Articular chondrocyte of knee joint (primary cell): Measurements from ENCODE around the gene EYA2. TPM values are rescaled to one million over a fixed set of nuclear protein-coding genes. Genes with fewer than 3 reads are reported as not detected.
A peak's percentile ranks its signal among the peaks of the same experiment; 100 is the strongest.

Source experiments
- small RNA-seq: library from RNA; depleted of rRNA; stranded (forward); fragments of <200 nt; gene quantifications from one replicate; pipeline ENCODE3, GENCODE V24; 2012
- total RNA-seq: library from RNA; depleted of rRNA; stranded (reverse); fragments of >200 nt; gene quantifications from 2 replicates; pipeline ENCODE4 v1.2.3, GENCODE V29; 2012

Gene EYA2, protein sequence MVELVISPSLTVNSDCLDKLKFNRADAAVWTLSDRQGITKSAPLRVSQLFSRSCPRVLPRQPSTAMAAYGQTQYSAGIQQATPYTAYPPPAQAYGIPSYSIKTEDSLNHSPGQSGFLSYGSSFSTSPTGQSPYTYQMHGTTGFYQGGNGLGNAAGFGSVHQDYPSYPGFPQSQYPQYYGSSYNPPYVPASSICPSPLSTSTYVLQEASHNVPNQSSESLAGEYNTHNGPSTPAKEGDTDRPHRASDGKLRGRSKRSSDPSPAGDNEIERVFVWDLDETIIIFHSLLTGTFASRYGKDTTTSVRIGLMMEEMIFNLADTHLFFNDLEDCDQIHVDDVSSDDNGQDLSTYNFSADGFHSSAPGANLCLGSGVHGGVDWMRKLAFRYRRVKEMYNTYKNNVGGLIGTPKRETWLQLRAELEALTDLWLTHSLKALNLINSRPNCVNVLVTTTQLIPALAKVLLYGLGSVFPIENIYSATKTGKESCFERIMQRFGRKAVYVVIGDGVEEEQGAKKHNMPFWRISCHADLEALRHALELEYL
- total RNA-seq, result 0.78 and 1.8 TPM in 2 replicates

GRCh38 chr20:46894579-46894958, at the start of gene EYA2:
Gene EYA2 (plus strand): TSS chr20:46894843. CDS start chr20:46990011, 95,168 bp downstream.

Small RNA genes lying within 50 kb of the gene (small RNA-seq; reads per million reads assigned to genes)
- 0.46 reads per million, percentile 9 among the genes with 10 or more reads in this experiment for gene MIR3616

Other genes with a start within 250 kb of the EYA2 start
- 1.5 and 1.6 TPM in 2 replicates for gene SLC13A3, start 243.4 kb upstream of the EYA2 start, total RNA-seq
- gene TP53RK, start 205.4 kb upstream of the EYA2 start, total RNA-seq, result 14.7 and 14.8 TPM in 2 replicates
- 37.6 and 38.8 TPM in 2 replicates for gene SLC2A10, start 185.2 kb upstream of the EYA2 start, total RNA-seq